Stimulated activated CD4-positive, alpha-beta T cell treated with anti-CD3 and anti-CD28 coated beads, Interleukin-12 subunit alpha, Interleukin-12 subunit beta, amount 100 ng/mL, for 48 hours (primary cell): ENCODE data around the gene TMEM132C.
"Not testable (repeated sequence)": the region's sequence is repeated elsewhere in the genome, so short reads cannot be mapped to it uniquely, and the experiment has no call there.

ENCODE experiments used
- DNase-seq, 3 donors: peaks; one replicate each; pipeline ENCODE4 v3.0.0-alpha.2; 2020; ENCODE audit warnings: low read depth in 2 of 3, low spot score in 1 of 3

TMEM132C gene

DNA sequence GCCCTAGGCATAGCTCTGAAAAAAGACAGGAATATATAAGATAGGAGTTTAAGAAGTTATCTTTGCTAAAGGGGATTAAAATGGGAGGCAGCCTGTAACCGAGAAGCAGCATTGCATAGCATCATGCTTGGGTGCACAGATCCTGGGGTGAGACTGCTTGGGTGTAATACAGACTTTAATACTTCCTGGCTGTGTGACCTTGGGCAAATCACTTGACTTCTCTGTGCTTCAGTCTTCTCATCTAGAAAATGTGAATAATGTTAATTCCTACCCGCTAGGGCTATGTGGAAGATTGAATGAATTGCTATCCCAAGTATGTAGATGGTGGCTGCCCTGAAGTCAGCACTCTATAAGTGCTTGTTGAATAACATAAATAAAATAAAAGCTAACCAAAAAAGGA is 204.5 kb downstream of the TMEM132C start:
- DNase-seq, result no peak

DNA sequence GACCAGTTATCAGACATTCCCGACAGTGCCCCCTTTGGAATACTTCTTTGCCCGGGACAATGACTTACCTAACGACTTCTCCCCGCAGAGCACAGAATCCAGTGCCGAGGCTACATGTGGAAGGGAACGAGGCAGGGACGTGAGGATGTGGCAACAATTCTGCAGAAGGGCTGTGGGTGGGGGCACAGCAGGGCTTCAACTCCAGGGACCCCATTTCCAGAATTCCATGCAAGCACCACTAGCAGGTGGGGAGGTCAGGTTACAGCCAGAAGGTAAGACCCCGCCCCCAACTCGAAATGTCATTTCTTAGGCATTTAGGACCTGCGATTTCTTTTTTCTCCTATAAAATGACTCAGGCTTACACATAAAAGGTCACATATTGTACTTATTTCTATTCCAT is 207.9 kb downstream of the TMEM132C start:
- DNase-seq, result no peak

DNA sequence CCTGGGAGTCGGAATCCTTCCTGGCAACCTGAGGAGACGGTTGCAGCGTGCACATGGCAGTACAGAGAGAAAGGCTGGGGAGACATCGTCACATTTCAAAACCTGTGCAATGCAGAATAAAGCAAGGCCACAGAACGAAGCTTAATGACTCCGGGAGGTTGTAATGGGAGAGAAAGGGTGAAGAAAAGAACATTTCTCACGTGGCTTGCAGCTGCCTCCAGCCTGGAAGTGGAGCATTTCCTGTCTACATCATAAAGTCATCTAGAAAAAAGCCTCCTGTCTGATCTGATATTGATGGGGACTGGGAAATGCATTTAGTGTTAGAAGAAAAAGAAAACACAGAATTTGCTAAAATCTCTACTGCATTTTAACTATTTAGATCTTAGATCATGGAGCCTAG is 209.3 kb downstream of the TMEM132C start:
- no peak for DNase-seq

DNA sequence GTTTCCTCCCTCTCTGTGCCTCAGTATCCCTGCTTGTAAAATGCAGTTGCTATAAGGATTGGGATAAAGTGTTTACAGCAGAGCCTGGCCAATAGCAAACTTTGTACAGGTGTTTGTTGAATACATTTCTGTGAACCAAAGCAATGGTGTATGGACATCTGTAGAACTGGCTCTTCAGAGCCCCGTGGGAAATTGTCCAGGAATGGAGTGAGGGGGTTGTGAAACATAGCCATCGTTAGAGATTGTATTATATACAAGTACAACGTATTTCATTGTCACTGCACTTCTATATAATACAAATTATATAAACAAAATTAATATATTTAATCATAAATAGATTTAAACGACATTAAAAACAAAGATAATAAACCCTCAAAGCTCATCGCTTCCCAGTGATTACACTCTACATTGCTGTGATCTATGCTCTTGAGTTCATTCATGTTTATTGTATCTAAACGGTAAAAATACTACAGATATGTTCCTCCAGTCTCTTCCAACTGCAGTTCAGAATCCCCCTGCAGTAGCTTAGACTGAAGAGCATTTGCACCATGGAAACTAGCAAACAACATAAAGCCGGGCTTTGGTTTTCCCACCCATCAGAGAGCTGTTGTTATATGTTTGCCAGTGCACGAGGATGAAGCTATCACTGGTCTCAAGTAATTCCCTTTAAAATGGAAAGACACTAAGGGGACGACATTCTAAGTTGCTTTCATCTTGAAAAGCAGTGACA is 216.7 kb downstream of the TMEM132C start:
- no peak for DNase-seq

DNA sequence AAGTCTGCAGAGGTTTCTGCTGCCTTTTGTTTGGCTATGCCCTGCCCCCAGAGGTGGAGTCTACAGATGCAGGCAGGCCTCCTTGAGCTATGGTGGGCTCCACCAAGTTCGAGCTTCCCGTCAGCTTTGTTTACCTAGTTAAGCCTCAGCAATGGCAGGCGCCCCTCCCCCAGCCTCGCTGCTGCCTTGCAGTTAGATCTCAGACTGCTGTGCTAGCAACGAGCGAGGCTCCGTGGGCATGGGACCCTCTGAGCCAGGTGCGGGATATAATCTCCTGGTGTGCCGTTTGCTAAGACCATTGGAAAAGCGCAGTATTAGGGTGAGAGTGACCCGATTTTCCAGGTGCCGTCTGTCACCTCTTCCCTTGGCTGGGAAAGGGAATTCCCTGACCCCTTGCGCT is 230.4 kb downstream of the TMEM132C start:
- not testable (repeated sequence) for DNase-seq

DNA sequence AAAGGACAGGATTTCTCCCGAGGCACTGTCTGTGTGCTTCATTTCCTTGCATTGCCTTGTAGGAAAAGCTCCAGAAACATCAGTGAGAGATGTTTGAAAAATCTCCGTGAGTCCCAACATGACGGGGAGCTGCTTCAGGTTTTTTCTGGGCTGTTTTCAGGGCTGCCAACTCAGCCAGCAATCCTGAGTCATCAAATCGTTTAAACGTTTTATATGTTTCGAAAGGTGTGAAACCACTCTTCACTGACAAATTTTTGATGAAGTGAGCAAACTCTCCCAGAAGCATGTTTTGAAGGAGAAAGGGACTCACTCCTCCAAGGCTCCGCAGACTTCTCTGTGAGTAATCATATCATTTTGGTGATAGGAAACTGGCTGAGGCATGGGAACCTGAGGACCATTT is 240.5 kb downstream of the TMEM132C start:
- DNase-seq, result no peak

DNA sequence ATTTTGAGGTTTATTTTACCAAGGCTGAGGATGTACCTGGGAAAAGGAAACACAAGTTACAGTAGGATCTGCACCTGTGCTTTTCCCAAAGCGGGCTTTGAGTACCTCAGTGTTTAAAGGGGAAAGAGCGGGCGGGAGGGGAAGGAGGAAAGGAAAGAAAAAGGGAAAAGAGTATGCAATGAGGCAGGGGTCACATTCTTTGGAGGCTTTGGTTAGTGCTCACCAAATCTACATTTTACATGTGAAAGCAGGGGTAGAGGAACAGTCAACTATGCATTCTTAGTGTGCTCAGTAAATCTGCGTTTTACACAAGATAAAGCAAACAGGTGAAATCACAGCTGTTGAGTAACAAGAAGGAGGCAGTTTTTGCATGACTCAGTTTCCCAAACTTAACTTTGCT is 242.2 kb downstream of the TMEM132C start:
- no peak for DNase-seq

DNA sequence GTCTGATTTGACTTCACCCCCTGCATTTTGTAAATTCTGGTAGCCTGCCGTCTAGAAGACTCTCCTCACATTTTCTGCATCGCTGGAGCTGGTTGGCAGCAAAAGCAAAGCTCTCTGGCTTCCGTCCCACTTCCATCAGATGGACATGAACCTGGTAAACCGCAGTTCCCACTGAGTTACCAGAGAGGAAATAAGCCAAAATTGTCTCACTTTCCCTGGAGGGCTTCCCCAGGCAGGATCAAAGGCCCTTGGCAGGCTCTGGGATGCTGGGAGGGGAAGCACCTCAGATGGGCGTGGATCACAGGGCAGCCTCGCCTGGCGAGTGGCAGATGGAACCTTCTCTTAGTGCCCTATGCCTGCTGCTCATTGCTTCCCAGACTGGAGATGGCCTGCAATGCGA is 243.5 kb downstream of the TMEM132C start:
- no peak for DNase-seq

DNA sequence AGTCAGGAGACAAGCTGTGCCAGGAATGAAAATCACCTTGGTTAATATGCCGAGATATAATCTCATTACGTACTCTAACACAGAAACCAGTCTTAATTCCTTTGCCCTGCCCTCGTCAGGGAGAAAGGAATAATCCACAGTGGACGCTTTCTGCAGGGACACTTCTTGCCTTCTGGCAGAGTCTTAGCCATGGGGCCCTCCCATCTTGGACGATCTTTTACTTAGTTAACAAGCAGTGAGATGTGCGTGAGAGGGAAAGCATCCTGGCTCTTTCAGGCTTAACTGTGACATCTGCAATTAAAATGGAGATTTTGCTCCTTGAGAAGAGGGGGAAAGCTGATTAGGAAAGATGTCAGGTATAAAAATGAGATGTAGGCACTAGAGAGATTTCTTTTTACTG is 246.4 kb downstream of the TMEM132C start:
- no peak for DNase-seq

DNA sequence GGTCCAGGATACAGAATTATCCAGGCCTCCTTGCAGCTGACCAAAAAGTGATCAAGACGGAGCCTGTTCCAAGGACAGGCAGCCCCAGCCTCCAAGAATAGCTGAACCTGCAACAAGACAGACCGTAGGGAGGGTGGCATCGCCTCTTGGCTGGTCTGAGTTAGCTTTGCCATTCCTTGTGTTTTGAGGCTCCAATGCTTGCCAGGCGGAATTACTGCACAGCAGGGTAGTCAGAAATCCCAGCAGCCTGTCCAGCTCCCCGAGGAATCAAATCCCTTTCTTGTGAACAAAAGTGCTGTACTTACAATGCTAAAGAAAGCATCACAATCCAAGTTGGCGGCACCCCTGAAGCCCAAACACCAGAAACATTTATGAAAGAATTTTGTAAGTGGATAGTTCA is 246.9 kb downstream of the TMEM132C start:
- DNase-seq, result no peak

DNA sequence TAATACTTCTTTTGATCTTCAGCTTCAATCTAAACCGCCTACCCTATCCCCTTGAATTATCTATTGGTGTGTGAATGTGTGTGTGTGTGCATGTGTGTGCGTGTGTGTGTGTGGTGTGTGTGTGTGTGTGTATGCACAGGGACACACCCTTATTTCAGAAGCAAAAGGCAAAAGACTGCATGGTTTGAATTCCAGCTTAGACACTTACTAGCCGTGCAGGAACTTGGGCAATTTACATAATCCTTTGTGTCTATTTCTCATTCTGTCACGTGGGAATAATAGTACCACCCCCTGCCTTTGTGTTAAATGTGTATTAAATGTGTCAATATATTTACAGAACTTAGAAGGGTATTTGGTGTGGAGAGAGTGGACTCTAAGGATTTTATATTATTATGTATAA is 251.7 kb downstream of the TMEM132C start:
- DNase-seq, result no peak

DNA sequence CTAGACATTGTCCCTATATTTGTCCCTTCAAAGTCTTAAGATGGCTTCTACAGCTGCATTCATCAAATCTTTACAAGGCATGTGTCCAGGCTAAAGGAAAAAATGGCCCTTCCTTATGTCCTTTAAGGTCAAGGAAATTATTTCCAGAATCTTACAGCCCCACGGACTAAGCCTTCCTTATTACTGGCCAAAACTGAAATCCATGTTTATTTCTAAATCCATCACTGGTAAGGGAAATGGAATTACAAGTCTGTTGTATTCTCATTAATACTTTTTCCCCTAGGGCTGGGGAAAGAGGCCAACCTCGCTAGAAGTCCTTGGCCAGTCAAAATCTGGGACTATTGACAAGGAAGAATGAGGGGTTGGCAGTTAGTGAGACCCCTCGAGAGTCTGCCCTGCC is 252.5 kb downstream of the TMEM132C start:
- no peak for DNase-seq

DNA sequence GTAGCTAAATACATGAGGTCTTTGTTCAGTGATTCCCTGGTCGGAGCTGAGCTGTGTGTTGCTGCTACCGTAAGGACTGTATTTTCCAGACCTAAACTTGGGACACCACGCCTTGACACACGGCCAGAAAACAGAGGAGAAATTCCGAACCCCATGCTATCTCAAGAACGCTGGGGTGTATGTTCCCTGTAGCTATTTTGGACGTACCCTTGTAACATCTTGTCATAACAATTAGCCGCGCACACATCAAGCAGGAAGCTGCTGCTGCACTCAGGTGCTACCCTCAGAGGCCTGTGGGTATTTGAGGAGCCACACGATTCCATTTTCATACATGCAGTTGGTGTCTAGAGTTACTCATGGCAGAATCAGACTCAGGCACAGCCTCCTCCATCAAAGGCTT is 255.0 kb downstream of the TMEM132C start:
- no peak for DNase-seq

DNA sequence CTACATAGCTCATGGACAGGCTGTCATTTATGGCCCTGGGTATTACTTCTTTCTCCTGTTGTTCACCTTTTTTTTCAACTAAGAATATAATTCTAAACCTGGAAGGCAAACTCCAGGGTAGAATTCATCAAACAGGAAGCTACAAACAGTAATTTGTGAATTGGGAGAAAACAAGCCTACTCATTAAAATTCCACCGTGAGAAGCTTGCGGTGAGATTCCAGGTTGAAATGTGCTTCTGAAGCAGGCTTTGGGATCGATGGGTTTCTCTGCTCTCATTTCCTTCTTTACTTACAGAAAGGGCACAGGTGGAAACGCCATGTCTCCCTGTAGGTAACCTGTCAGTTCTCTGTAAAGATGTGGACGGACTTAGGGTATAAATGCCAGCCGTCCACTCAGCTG is 257.5 kb downstream of the TMEM132C start:
- no peak for DNase-seq

DNA sequence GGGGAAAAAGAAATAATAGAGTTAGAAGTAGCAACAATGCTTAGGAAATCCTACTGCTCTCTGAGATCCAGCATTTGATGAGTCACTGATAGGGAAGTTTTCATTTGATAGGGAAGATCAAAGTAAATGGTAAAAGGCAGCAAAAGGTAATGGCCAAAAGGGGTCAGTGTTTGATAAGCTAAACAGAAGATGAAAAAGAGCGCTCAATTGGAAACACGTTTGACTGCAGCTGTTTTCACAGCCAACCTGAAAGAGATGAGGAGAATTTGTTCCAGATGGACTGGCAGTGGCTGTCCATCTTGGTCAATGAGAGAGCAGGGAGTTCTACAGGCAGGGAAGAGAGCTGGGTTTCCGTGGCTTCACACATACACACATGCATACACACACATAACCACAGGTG is 264.2 kb downstream of the TMEM132C start:
- no peak for DNase-seq

DNA sequence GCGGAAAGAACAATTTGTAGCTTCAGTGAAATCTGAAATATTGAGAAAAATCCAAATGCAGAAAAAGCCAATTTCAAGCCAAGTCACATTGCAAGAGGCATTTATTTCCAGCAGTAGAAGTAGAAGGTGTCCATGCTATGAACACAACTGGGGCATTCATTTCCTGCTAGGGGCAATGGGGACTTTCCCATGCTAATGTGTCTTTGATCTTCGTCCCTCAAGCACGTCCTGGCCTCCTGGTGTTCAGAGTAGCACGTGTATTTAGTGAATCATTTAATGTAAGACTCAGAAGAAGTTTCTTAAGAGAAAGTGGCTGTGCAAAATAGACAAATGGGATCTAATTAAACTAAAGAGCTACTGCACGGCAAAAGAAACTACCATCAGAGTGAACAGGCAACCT is 267.9 kb downstream of the TMEM132C start:
- DNase-seq, result no peak

DNA sequence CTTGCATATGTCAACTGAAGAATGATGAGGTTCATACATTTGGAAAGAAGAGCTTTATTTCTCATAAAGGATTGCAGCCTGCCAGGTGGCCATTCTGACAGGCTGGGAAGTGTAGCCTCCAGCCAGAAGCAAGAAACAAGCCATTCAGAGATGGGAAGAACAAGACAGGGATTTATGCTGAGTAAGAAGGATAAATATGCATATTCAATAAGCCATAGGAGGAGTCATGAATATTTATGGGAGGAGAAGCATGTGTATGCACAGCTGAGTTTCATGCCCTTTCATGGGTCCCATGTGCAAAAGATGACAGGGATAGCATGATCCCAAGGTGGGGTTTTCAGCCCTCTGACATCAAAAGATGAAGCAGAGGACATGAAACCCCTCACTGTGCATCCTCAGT is 269.8 kb downstream of the TMEM132C start:
- no peak for DNase-seq

DNA sequence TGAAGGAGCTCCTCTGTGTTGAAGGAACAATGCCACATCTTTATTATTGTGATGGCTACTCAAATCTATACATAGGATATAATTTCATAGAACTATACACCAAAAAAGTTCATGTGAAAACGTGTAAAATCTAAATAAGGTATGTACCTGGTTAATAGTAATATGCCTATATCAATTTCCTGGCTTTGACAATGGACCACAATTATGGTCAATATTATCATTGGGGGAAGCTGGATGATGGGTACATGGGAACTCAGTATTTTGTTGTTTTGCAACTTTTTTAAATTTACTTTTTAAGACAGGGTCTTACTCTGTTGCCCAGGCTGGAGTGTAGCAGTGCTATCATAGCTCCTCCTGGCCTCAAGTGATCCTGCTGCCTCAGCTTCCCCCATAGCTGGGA is 270.7 kb downstream of the TMEM132C start:
- DNase-seq, result no peak

DNA sequence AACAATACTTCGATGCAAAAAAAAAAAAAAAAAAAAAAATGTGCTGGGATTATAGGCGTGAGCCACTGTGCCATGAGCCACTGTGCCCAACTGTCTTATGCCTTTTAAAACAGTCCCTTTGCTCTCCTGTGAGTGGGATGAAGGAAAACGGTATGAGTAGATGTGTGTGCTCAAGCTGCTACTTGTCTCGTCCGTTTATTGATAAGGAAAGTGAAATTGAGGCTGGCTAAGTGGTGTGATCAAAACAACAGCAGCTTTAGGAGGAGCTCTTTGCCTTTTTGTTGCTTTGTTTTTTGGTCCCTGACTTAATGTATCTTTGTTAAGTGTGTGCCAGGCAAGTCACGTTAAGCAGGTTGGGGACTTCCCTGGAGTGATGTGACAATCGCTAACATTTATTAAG is 275.9 kb downstream of the TMEM132C start:
- DNase-seq, result no peak

DNA sequence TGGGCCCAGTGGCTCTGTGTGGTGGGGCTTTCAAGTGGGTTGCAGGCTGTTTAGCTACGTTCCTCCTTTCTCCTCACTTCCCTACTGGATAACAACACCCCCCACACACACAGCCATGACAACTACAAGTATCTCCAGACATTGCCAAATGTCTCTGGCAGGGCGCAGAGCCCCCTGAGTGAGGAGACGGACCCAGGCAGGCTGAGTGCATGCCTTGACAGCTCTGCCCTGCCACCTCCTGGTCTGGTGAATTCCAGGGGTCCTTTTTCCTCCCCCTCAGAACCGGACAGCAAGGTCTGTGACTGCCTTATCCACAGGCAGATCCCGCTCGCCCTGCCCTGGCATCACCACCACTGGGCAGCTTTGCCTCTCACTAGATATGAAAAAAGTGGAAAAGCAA is 276.5 kb downstream of the TMEM132C start:
- no peak for DNase-seq

DNA sequence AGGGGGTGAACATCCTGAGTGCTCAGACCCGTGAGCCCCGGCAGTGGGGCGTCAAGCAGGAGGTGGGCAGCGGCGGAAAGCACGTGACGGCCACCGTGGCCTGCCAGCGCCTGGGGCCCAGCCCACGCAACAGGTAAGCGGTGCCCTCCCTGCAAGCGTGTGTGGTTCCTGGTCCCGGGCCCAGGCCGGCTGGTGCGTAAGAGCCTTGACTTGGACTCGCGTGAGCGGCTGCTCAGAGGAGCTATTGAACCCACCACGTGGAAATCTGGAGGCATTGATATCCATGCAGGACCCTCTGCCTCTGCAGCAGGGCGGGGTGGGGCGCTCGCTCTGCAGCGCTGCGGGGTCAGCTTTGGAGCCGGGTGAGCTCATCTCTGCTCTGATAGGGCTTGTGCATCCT is 277.0 kb downstream of the TMEM132C start:
- no peak for DNase-seq

DNA sequence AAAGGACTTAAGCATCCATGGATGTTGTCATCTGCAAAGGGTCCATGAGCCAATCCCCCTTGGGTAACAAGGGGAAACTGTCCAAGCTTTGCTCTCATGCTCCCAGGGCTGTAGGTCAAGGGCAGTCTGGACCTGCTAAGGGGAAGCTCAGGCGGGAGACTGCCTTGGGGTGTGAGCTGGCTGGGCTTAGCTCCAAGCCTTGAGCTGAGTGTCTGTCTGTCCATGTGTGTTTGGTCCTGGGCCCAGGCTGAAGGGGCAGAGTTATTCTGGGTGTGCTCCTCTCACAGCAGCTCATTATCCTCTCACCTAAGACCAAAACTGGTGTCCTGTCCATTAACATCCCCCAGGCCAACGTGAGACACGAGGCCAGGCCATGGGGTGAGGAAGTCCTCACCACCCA is 282.0 kb downstream of the TMEM132C start:
- DNase-seq, result no peak

DNA sequence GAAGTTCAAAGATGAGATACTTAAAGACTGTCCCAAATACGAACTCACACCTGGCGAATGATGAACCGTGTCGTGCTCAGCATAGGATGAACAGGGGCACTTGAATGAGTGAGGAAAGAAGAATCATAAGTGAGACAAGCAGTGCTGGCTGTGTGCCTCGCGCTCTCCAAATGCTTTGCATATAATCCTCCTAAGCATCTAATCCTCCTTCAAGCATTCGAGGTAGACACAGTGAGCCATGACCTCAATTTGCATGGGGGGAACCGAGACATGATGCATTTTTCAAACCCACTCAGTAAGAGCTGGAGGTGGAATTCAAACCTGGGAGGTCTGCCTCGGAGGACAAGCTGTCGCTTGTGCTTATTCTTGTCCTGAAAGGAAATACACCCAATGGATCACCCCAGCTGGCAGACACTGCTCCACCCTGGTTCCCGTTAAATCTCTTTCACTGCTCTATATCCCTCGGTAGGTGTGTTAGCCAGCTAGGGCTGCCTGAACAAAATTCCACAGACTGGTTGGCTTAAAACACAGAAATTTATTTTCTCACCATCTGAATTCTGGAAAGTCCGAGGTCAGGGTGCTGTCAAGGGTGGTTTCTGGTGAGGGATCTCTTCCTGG is 282.7 kb downstream of the TMEM132C start:
- no peak for DNase-seq
